ENCODE measurements around the gene NHSL2.

NHSL2 gene

GRCh38 chrX:71990518-71990917 lies 79.9 kb downstream of the NHSL2 start:
- H3K9me3 ChIP-seq (ENCODE audit: control insufficient read depth, insufficient read depth, low read length), result peaks cover 3% of the 10 kb centered on the region; the same call in 1 of the 2 replicates
- no peaks in the 10 kb centered on the region for H3K36me3 ChIP-seq (ENCODE audit: insufficient read depth, low read length)
- H3K4me1 ChIP-seq (ENCODE audit: insufficient read depth, low read length), result peaks cover 36% of the 10 kb centered on the region
- H3K9ac ChIP-seq (ENCODE audit: low read depth, low read length), result no peak overlapping the region

- Histone ChIP-seq H3K36me3 (ENCODE audit: insufficient read depth, low read length) (no peaks in the 10 kb centered on the region), H3K9me3 (ENCODE audit: control insufficient read depth, insufficient read depth, low read length) (peaks cover 3% of the 10 kb centered on the region; the same call in 1 of the 2 replicates), H3K4me1 (ENCODE audit: insufficient read depth, low read length) (peaks cover 42% of the 10 kb centered on the region), H3K9ac (ENCODE audit: low read depth, low read length) (no peak overlapping the region)
Observed at GRCh38 chrX:71991164-71991563, 80.5 kb downstream of the NHSL2 start.

GRCh38 chrX:71992711-71993110 lies 82.1 kb downstream of the NHSL2 start:
- peaks cover 55% of the 10 kb centered on the region for H3K4me1 ChIP-seq (ENCODE audit: insufficient read depth, low read length)
- no peaks in the 10 kb centered on the region for H3K9me3 ChIP-seq (ENCODE audit: control insufficient read depth, insufficient read depth, low read length)
- H3K36me3 ChIP-seq (ENCODE audit: insufficient read depth, low read length), result no peaks in the 10 kb centered on the region
- no peak overlapping the region for H3K9ac ChIP-seq (ENCODE audit: low read depth, low read length)

GRCh38 chrX:71993371-71993770 lies 82.7 kb downstream of the NHSL2 start:
- H3K9ac ChIP-seq (ENCODE audit: low read depth, low read length), result no peak overlapping the region
- H3K9me3 ChIP-seq (ENCODE audit: control insufficient read depth, insufficient read depth, low read length), result no peaks in the 10 kb centered on the region
- H3K4me1 ChIP-seq (ENCODE audit: insufficient read depth, low read length), result peaks cover 59% of the 10 kb centered on the region
- no peaks in the 10 kb centered on the region for H3K36me3 ChIP-seq (ENCODE audit: insufficient read depth, low read length)

GRCh38 chrX:71994601-71995000 lies 84.0 kb downstream of the NHSL2 start:
- H3K4me1 ChIP-seq (ENCODE audit: insufficient read depth, low read length), result peaks cover 63% of the 10 kb centered on the region
- H3K36me3 ChIP-seq (ENCODE audit: insufficient read depth, low read length), result no peaks in the 10 kb centered on the region
- no peak overlapping the region for H3K9ac ChIP-seq (ENCODE audit: low read depth, low read length)
- H3K9me3 ChIP-seq (ENCODE audit: control insufficient read depth, insufficient read depth, low read length), result no peaks in the 10 kb centered on the region

GRCh38 chrX:71995122-71995521 lies 84.5 kb downstream of the NHSL2 start:
- Histone ChIP-seq H3K36me3 (ENCODE audit: insufficient read depth, low read length) (no peaks in the 10 kb centered on the region), H3K9me3 (ENCODE audit: control insufficient read depth, insufficient read depth, low read length) (no peaks in the 10 kb centered on the region), H3K4me1 (ENCODE audit: insufficient read depth, low read length) (peaks cover 63% of the 10 kb centered on the region), H3K9ac (ENCODE audit: low read depth, low read length) (no peak overlapping the region)

GRCh38 chrX:71996136-71996535 lies 85.5 kb downstream of the NHSL2 start:
- Histone ChIP-seq H3K9me3 (ENCODE audit: control insufficient read depth, insufficient read depth, low read length) (no peaks in the 10 kb centered on the region), H3K4me1 (ENCODE audit: insufficient read depth, low read length) (peaks cover 63% of the 10 kb centered on the region), H3K36me3 (ENCODE audit: insufficient read depth, low read length) (no peaks in the 10 kb centered on the region), H3K9ac (ENCODE audit: low read depth, low read length) (no peak overlapping the region)

GRCh38 chrX:71996826-71997225 lies 86.2 kb downstream of the NHSL2 start:
- H3K4me1 ChIP-seq (ENCODE audit: insufficient read depth, low read length), result peaks cover 63% of the 10 kb centered on the region
- no peaks in the 10 kb centered on the region for H3K36me3 ChIP-seq (ENCODE audit: insufficient read depth, low read length)
- no peak overlapping the region for H3K9ac ChIP-seq (ENCODE audit: low read depth, low read length)
- H3K9me3 ChIP-seq (ENCODE audit: control insufficient read depth, insufficient read depth, low read length), result no peaks in the 10 kb centered on the region

GRCh38 chrX:71997320-71997719 lies 86.7 kb downstream of the NHSL2 start:
- no peaks in the 10 kb centered on the region for H3K36me3 ChIP-seq (ENCODE audit: insufficient read depth, low read length)
- H3K9me3 ChIP-seq (ENCODE audit: control insufficient read depth, insufficient read depth, low read length), result no peaks in the 10 kb centered on the region
- no peak overlapping the region for H3K9ac ChIP-seq (ENCODE audit: low read depth, low read length)
- peaks cover 62% of the 10 kb centered on the region for H3K4me1 ChIP-seq (ENCODE audit: insufficient read depth, low read length)

GRCh38 chrX:71998836-71999509 lies 88.3 kb downstream of the NHSL2 start:
- H3K4me1 ChIP-seq (ENCODE audit: insufficient read depth, low read length), result peaks cover 69% of the 10 kb centered on the region

GRCh38 chrX:71999535-71999934 lies 88.9 kb downstream of the NHSL2 start:
- no peak overlapping the region for H3K9ac ChIP-seq (ENCODE audit: low read depth, low read length)
- no peaks in the 10 kb centered on the region for H3K9me3 ChIP-seq (ENCODE audit: control insufficient read depth, insufficient read depth, low read length)
- peaks cover 65% of the 10 kb centered on the region for H3K4me1 ChIP-seq (ENCODE audit: insufficient read depth, low read length)
- H3K36me3 ChIP-seq (ENCODE audit: insufficient read depth, low read length), result no peaks in the 10 kb centered on the region

More at GRCh38 chrX:71998836-71999509, 88.3 kb downstream of the NHSL2 start:
- Histone ChIP-seq H3K9ac (ENCODE audit: low read depth, low read length) (no peak overlapping the region), H3K9me3 (ENCODE audit: control insufficient read depth, insufficient read depth, low read length) (no peaks in the 10 kb centered on the region), H3K36me3 (ENCODE audit: insufficient read depth, low read length) (no peaks in the 10 kb centered on the region)

- Histone ChIP-seq H3K9me3 (ENCODE audit: control insufficient read depth, insufficient read depth, low read length) (no peaks in the 10 kb centered on the region), H3K9ac (ENCODE audit: low read depth, low read length) (no peak overlapping the region), H3K36me3 (ENCODE audit: insufficient read depth, low read length) (no peaks in the 10 kb centered on the region), H3K4me1 (ENCODE audit: insufficient read depth, low read length) (peaks cover 65% of the 10 kb centered on the region)
Observed at GRCh38 chrX:72001471-72001870, 90.8 kb downstream of the NHSL2 start.

GRCh38 chrX:72001906-72002305 lies 91.3 kb downstream of the NHSL2 start:
- peaks cover 62% of the 10 kb centered on the region for H3K4me1 ChIP-seq (ENCODE audit: insufficient read depth, low read length)
- H3K9ac ChIP-seq (ENCODE audit: low read depth, low read length), result no peak overlapping the region
- no peaks in the 10 kb centered on the region for H3K36me3 ChIP-seq (ENCODE audit: insufficient read depth, low read length)
- no peaks in the 10 kb centered on the region for H3K9me3 ChIP-seq (ENCODE audit: control insufficient read depth, insufficient read depth, low read length)

- H3K9me3 ChIP-seq (ENCODE audit: control insufficient read depth, insufficient read depth, low read length), result no peaks in the 10 kb centered on the region
- H3K36me3 ChIP-seq (ENCODE audit: insufficient read depth, low read length), result no peaks in the 10 kb centered on the region
- peaks cover 53% of the 10 kb centered on the region for H3K4me1 ChIP-seq (ENCODE audit: insufficient read depth, low read length)
- H3K9ac ChIP-seq (ENCODE audit: low read depth, low read length), result no peak overlapping the region
Observed at GRCh38 chrX:72002875-72003274, 92.2 kb downstream of the NHSL2 start.

GRCh38 chrX:72003811-72004750 lies 93.4 kb downstream of the NHSL2 start:
- no peak overlapping the region for H3K9ac ChIP-seq (ENCODE audit: low read depth, low read length)

More at GRCh38 chrX:72003811-72004750, 93.4 kb downstream of the NHSL2 start:
- no peaks in the 10 kb centered on the region for H3K36me3 ChIP-seq (ENCODE audit: insufficient read depth, low read length)
- no peaks in the 10 kb centered on the region for H3K9me3 ChIP-seq (ENCODE audit: control insufficient read depth, insufficient read depth, low read length)
- H3K4me1 ChIP-seq (ENCODE audit: insufficient read depth, low read length), result peaks cover 46% of the 10 kb centered on the region
